Ascending aorta (tissue), 2 donors: Measurements from ENCODE around the gene ST6GALNAC2. TPM values are rescaled to one million over a fixed set of nuclear protein-coding genes. Genes with fewer than 3 reads are reported as not detected.
"Not testable (repeated sequence)": the region's sequence is repeated elsewhere in the genome, so short reads cannot be mapped to it uniquely, and the experiment has no call there.

ENCODE experiments used
- DNase-seq, 2 donors: peaks; one replicate each; pipeline ENCODE4 v3.0.0-alpha.2; 2019; ENCODE audit warnings: low spot score in 2 of 2
- H3K27ac ChIP-seq, 2 donors: fragments of 200-600 bp; sonication (generic); one replicate each; pipeline ENCODE4 v1.5.1; 2016 to 2017; ENCODE audit warnings: mild to moderate bottlenecking in 1 of 2
- H3K27me3 ChIP-seq: fragments of 200-600 bp; sonication (generic); one replicate; pipeline ENCODE4 v1.5.1; 2017
- H3K36me3 ChIP-seq, 2 donors: fragments of 200-600 bp; sonication (generic); one replicate each; pipeline ENCODE4 v1.5.1; 2016
- H3K4me1 ChIP-seq, 2 donors: fragments of 200-600 bp; sonication (generic); one replicate each; pipeline ENCODE4 v1.5.1; 2016 to 2017; ENCODE audit warnings: mild to moderate bottlenecking in 1 of 2
- H3K4me3 ChIP-seq, 2 donors: fragments of 200-600 bp; sonication (generic); one replicate each; pipeline ENCODE4 v1.5.1; 2016 to 2017; ENCODE audit warnings: mild to moderate bottlenecking in 1 of 2
- H3K9me3 ChIP-seq, 2 donors: fragments of 200-600 bp; sonication (generic); one replicate each; pipeline ENCODE4 v1.5.1; 2016
- CTCF ChIP-seq, 3 experiments: fragments of 200-600 bp in 2 of 3; fragments of 450-650 bp in 1 of 3; sonication (generic) in 2 of 3; IDR thresholded peaks; one replicate each; pipeline ENCODE4 v1.5.1; 2016 to 2019; ENCODE audit warnings: antibody characterized with exemption in 3 of 3, mild to moderate bottlenecking in 1 of 3, moderate library complexity in 1 of 3
- intact Hi-C: fragments of 100-400 bp; cut with DNase I; formaldehyde crosslinking; loops from one replicate; pipeline ENCODE4 v1.15.1; 2023
- total RNA-seq: library from RNA; depleted of rRNA; stranded (reverse); fragments of >200 nt; gene quantifications from one replicate; pipeline ENCODE4 v1.1.0, GENCODE V29; 2016

ST6GALNAC2 gene
- total RNA-seq, 1 donor from 2014 or later, result 15.8 TPM

- H3K4me3 ChIP-seq, result no peak overlapping the region
- no peak overlapping the region for H3K27ac ChIP-seq
- no peaks in the 10 kb centered on the region for H3K36me3 ChIP-seq
- no peak for TF ChIP-seq CTCF (IDR thresholded peaks at IDR 0.05)
- H3K4me1 ChIP-seq, result peaks cover 14 to 22% of the 10 kb centered on the region in 2 donors
- intact Hi-C loops, result loop anchor here (10.0 kb wide), 1 partner anchor 190 kb away; the partner anchor contains the start of gene MXRA7
- H3K9me3 ChIP-seq, result no peaks in the 10 kb centered on the region
- no peaks in the 10 kb centered on the region for H3K27me3 ChIP-seq
- DNase-seq, result no peak
These were observed 60.8 kb downstream of the ST6GALNAC2 start for GRCh38 chr17:76524598-76525512.

GRCh38 chr17:76523084-76524037 is 62.3 kb downstream of the ST6GALNAC2 start:
- TF ChIP-seq CTCF (IDR thresholded peaks at IDR 0.05), result peak; percentile 99 to 100 (median 100)
- no peaks in the 10 kb centered on the region for H3K27me3 ChIP-seq
- no peak overlapping the region for H3K27ac ChIP-seq
- H3K9me3 ChIP-seq, result no peaks in the 10 kb centered on the region
- no peaks in the 10 kb centered on the region for H3K36me3 ChIP-seq
- H3K4me3 ChIP-seq, result no peak overlapping the region
- intact Hi-C loops, result loop anchor here (1.0 to 10.0 kb wide), 4 partner anchors 24 to 191 kb away; partner anchors contain the start of gene MXRA7
- H3K4me1 ChIP-seq, result peaks cover 3 to 7% of the 10 kb centered on the region in 2 donors
- DNase-seq, result peak in 1 of 2 donors; percentile 84

- H3K36me3 ChIP-seq, H3K9me3 ChIP-seq, H3K27me3 ChIP-seq, DNase-seq, H3K27ac ChIP-seq, H3K4me1 ChIP-seq, H3K4me3 ChIP-seq: not testable (repeated sequence)
- intact Hi-C loops, result loop anchor here (2.0 to 10.0 kb wide), 2 partner anchors 65 to 193 kb away; partner anchors contain the start of gene MXRA7
These were observed 64.0 kb downstream of the ST6GALNAC2 start for GRCh38 chr17:76521683-76522082.

GRCh38 chr17:76521262-76521661 is 64.4 kb downstream of the ST6GALNAC2 start:
- H3K27me3 ChIP-seq, result no peaks in the 10 kb centered on the region
- TF ChIP-seq CTCF (IDR thresholded peaks at IDR 0.05), result no peak
- intact Hi-C loops, result loop anchor here (10.0 kb wide), 1 partner anchor 194 kb away; the partner anchor contains the start of gene MXRA7
- no peak overlapping the region for H3K4me3 ChIP-seq
- no peaks in the 10 kb centered on the region for H3K9me3 ChIP-seq
- no peaks in the 10 kb centered on the region for H3K4me1 ChIP-seq
- no peak overlapping the region for H3K27ac ChIP-seq
- no peak for DNase-seq
- H3K36me3 ChIP-seq, result no peaks in the 10 kb centered on the region

GRCh38 chr17:76519048-76519966 is 66.4 kb downstream of the ST6GALNAC2 start:
- Histone ChIP-seq H3K27me3 (no peaks in the 10 kb centered on the region), H3K4me3 (no peak overlapping the region), H3K36me3 (no peaks in the 10 kb centered on the region), H3K27ac (no peak overlapping the region), H3K9me3 (no peaks in the 10 kb centered on the region), H3K4me1 (peaks cover 0 to 8% of the 10 kb centered on the region in 2 donors)
- TF ChIP-seq CTCF (IDR thresholded peaks at IDR 0.05), result no peak
- no peak for DNase-seq
- intact Hi-C loops, result no loop called here
